Measurements from ENCODE around the gene HEPHL1.

The HEPHL1 gene

GRCh38 chr11:94025690-94026394 is 4.7 kb downstream of the HEPHL1 start:
- no peak for DNase-seq (ENCODE audit: low spot score)

DNA sequence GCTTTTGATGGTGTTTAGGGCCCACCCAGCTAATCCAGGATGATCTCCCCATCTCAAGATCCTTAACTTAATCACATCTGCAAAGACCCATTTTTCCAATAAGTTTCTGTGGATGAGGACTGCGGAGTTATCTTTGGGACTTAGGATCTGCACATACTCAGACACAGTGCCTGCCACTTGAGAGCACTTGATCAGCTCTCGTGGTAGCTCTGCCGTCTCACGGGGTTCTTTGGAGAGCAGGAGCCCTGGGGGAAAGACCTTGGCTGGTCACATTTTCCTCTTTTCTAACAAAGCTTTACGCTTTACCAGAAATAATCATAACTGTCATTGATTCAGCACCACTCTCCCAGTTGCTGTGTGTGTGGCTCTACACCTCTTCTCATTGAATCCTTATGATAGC is 6.1 kb downstream of the HEPHL1 start:
- DNase-seq (ENCODE audit: low spot score) = no peak

- no peak for DNase-seq (ENCODE audit: low spot score)
These were observed 7.3 kb downstream of the HEPHL1 start for GRCh38 chr11:94028436-94028835.

DNA sequence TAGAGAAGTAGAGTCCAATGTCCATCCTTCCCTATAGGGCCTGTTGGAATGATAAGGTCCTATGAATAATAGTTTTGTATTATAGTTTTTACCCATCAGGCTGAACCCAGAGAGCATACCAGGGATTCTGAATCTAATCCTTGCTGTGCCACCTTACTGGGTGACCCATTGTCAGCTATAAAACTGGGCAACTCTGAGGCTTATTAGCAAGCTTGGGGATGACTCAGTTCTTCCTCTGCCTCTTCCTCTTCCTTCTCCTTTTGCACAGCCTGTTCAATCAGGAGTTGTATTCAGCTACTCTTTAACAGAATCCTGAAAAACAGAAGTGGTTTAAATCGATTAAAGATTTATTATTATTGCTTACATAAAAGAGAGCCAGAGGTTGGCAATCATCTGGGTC is 8.9 kb downstream of the HEPHL1 start:
- no peak for DNase-seq (ENCODE audit: low spot score)

- DNase-seq (ENCODE audit: low spot score) = no peak
These were observed 10.5 kb downstream of the HEPHL1 start for GRCh38 chr11:94031625-94032024.

DNA sequence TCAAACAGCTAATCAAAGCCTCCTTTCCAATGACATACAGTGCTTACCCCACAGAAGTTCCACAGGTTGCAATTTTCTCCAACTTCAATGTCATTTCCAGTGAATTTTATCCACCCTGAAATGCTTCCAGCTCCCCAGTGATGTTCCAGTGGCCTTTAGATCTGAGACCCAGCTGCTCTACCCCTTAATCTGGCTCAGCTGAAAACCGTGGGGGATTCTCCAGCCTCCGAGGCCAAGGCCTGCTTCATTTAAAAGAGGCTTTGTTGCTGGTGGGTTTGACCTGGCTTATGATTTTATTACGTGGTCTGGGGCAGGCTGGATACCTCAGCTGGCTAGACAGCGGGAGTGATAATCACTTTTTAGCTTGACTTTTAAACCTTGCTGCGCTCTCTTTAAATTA is 10.9 kb downstream of the HEPHL1 start:
- DNase-seq (ENCODE audit: low spot score) = no peak

GRCh38 chr11:94032725-94033124 is 11.6 kb downstream of the HEPHL1 start:
- no peak for DNase-seq (ENCODE audit: low spot score)

- no peak for DNase-seq (ENCODE audit: low spot score)
These were observed 13.1 kb downstream of the HEPHL1 start for GRCh38 chr11:94034207-94034606.

- DNase-seq (ENCODE audit: low spot score) = no peak
These were observed 14.9 kb downstream of the HEPHL1 start for GRCh38 chr11:94036096-94036495.

GRCh38 chr11:94043241-94043640 is 22.1 kb downstream of the HEPHL1 start:
- no peak for DNase-seq (ENCODE audit: low spot score)

DNA sequence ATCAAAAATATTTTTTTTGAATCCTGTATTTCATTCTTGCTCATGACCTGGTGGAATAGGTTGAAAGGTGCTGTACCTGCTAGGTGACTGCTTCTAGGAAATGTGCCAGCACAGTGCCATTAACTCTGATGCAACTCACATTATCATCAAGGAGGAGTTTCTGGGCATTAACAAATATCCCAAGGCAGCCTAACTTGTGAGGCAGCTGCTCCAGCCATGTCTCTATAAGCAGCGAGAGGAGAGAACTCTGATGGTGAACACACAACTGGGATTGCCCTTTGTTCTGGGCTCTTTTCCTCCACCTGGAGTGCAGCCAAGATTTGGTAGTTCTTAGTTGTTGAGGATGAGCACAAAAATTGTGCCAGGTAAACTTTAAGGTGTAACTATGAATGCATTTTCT is 25.6 kb downstream of the HEPHL1 start:
- no peak for DNase-seq (ENCODE audit: low spot score)

DNA sequence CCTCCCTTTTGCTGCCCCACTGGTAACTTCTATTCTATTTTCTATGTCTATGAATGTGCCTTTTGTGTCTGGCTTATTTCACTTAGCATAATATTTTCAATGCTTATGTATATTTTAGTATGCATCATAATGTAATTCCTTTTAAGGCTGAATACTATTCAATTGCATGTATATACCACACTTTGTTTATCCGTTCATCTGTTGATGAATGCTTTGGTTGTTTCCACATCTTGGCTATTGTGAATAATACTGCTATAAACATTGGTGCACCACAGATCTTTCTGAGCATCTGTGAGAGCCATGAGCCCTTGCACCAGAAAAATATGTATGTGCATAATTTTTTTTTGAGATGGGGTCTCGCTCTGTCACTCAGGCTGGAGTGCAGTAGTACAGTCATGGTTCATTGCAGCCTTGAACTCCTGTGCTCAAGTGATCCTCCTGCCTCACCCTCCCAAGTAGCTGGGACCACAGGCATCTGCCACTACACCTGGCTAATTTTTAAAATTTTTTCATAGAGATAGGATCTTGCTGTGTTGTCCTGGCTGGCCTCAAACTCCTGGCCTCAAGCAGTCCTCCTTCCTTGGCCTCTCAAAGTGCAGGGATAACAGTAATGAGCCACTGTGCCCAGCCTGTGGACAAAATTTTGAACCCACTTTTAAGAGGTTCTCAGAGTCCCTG is 27.0 kb downstream of the HEPHL1 start:
- DNase-seq (ENCODE audit: low spot score) = no peak

DNA sequence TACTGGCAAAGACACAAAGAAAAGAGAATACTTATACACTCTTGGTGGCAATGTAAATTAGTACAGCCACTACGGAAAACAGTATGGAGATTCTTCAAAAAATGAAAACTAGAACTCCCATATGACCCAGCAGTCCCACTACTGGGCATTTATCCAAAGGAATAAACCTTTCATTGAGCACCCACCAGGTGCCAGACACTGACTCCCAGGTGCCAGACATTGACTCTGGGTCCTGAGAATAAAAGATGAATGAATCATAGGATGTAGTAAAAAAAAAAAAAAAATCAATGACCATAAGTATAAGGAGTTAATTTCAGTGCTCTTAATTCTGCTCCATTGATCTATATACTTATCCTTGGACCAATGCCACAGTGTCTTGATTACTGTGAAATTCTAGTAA is 28.2 kb downstream of the HEPHL1 start:
- DNase-seq (ENCODE audit: low spot score) = no peak

GRCh38 chr11:94058630-94059029 is 37.5 kb downstream of the HEPHL1 start:
- DNase-seq (ENCODE audit: low spot score) = no peak

GRCh38 chr11:94059065-94059464 is 37.9 kb downstream of the HEPHL1 start:
- no peak for DNase-seq (ENCODE audit: low spot score)

DNA sequence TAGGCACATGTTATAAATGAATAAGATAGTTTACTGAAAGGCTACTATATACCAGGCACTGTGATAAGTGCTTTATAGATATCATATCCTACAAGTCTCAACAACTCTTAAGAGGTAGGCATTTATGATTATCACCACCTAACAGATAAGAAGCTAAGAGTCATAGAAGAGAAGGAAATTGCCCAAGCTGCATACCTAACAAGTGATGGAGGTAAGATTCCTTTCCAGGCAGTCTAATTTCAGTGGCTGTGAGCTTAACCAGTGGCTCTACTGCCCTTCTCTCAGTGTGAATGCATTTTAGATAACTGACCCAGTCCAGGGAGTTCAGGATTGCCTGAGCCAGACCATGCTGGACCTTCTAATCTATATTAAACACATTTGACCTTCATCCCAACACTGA is 39.2 kb downstream of the HEPHL1 start:
- DNase-seq (ENCODE audit: low spot score) = no peak

DNA sequence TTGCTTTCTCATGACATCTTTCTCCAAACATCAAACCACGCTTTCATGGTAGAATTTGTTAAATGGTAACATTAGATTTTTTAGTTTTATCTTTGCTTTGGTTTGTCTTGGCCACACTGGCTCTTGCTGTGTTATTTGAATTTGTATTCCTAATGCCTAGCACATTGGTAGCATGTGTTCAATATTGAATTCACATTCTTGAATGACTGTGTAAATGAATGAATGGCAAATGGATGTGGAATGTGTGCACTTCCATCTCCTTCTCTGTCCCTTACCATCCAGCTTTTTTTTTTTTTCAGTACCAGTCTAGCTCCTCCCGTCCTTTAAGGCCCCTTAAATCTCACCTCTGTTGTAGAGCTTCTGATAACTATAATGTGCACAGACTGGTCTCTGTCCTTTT is 41.2 kb downstream of the HEPHL1 start:
- no peak for DNase-seq (ENCODE audit: low spot score)

DNA sequence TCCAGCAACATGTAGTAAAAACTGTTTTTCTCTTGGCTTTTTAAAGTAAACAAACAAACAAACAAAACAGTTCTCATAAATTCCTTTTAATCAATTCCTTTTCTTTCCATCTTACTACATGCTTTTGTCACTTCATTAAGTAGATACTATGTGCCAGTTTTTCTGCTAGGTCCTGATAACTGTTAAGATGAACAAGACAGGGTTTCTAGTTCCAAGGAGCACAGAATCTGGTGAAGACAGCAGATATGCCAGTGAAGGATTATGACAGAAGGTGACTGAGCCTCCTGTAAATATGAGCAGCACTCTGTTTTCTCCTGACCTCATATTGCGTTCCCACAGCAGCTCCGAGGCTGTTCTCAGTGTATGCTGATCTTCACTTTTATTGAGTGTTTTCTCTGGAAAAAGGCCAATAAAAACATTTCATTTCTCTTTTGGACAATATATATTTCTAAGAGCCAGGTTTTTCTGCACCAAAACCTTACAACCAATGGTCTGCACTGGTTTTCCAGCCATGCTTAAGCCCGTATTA is 45.8 kb downstream of the HEPHL1 start:
- DNase-seq (ENCODE audit: low spot score) = no peak

- DNase-seq (ENCODE audit: low spot score) = no peak
These were observed 47.6 kb downstream of the HEPHL1 start for GRCh38 chr11:94068764-94069163.

- no peak for DNase-seq (ENCODE audit: low spot score)
These were observed 56.6 kb downstream of the HEPHL1 start for GRCh38 chr11:94077552-94078293.

DNA sequence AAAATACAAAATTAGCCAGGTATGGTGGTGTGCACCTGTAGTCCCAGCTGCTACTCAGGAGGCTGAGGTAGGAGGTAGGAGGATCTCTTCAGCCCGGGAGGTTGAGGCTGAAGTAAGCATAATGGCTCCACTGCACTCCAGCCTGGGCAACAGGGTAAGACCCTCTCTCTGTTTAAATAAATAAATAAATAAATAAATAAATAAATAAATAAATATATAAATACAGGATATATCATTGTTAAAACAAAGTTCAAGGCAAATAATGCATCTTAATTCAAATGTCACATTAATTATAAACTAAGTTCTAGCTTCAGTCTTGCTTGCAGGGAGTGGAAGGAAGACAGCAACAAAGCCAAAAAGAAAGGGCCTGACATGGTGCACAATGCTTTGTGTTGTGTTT is 63.0 kb downstream of the HEPHL1 start:
- DNase-seq (ENCODE audit: low spot score) = no peak

- DNase-seq (ENCODE audit: low spot score) = no peak
These were observed 67.8 kb downstream of the HEPHL1 start for GRCh38 chr11:94088906-94089305.

- no peak for DNase-seq (ENCODE audit: low spot score)
These were observed 68.2 kb downstream of the HEPHL1 start for GRCh38 chr11:94089341-94089740.
